Renal cortex interstitium (tissue), 11 donors: ENCODE data around the gene ICA1L. TPM values are rescaled to one million over a fixed set of nuclear protein-coding genes. Genes with fewer than 3 reads are reported as not detected.

Source experiments
- DNase-seq, 11 donors: peaks; one replicate each; pipeline ENCODE4 v3.0.0-alpha.2; 2013; ENCODE audit warnings: low read depth in 9 of 11, low spot score in 4 of 11; ENCODE audit errors: extremely low read depth in 1 of 11
- polyA plus RNA-seq, 3 donors: library from polyadenylated mRNA; unstranded; fragments of 120-200 nt; gene quantifications; one replicate each; pipeline ENCODE4 v1.2.1, GENCODE V29; 2013; ENCODE audit not compliant: insufficient read length in 3 of 3

Gene ICA1L
- polyA plus RNA-seq, 3 donors: 13.0 to 24.9 (median 18.2) TPM

GRCh38 chr2:202758604-202759003 is 113.0 kb downstream of the ICA1L start:
- no peak for DNase-seq

DNA sequence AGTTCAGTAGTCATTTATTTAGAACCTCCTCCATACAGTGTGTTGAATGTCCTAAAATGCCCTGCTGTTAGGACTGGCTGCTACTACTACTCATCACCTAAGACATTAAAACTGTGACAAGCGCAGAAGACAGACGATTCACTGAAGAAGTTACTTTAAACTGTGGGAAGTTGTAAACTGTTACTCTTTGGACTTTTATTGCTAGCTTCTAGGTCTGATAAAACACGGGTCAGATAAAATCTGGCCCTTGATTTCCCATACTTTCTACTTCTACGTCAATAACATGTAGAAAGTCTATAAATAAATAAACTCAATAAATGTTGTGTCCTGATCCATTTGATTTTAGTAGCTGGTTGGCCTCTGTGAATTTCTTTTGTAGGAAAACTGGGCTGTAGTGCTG is 113.4 kb downstream of the ICA1L start:
- no peak for DNase-seq

GRCh38 chr2:202757339-202757738 is 114.2 kb downstream of the ICA1L start:
- DNase-seq: no peak

DNA sequence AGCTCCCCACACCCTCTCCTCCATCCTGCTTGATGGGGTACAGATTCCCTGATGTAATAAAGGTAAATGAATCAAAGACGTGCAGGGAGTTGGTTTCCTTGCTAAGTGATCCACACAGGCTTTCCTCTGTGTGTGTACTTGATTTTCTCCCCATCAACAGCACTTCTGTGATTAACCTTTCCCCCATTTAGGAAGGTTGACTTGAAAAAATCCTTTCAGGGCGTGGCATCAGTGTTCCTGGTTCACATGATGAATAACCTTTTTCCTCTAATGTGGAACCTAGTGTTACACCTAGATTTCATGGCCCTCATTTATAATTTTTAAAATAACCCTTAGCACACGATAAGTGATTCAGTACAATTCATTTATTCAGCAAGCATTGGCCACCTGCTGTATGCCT is 115.0 kb downstream of the ICA1L start:
- no peak for DNase-seq

- no peak for DNase-seq
These were observed 116.6 kb downstream of the ICA1L start for GRCh38 chr2:202754936-202755335.

GRCh38 chr2:202752071-202752470 is 119.5 kb downstream of the ICA1L start:
- DNase-seq: no peak

GRCh38 chr2:202750763-202751427 is 120.7 kb downstream of the ICA1L start:
- no peak for DNase-seq

DNA sequence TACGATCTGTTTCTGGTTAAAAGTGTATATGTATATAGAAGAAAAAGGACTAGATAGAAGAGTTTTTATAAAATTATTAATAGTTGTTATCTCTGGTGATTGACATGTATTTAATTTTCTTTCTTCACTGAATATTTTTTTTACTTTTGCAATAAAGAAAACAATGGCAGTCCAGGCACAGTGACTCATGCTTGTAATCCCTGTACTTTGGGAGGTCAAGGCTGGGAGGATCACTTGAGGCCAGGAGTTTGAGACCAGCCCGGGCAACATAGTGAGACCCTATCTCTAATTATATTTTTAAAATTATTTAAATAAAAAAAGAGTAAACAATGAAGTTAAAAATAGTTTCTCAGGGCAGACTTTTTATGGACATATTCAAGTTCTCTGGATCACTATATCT is 122.1 kb downstream of the ICA1L start:
- DNase-seq: no peak

DNA sequence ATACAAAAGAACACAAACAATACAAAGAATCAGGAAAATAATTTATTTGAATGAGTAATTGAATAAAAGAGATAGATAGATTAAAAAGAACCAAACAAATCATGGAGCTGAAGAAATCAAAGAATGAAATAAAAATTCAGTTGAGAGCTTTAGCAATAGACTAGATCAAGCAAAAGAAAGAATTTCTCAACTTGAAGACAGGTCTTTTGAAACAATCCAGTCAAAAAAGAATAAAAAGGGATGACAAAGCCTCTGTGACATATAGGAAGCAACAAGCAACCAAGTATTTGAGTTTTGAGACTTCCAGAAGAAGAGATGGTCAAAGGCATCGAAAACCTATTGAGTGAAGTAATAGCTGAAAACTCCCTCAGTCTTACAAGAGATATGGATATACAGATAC is 128.0 kb downstream of the ICA1L start:
- DNase-seq: no peak

GRCh38 chr2:202736826-202737225 is 134.7 kb downstream of the ICA1L start:
- DNase-seq: no peak

DNA sequence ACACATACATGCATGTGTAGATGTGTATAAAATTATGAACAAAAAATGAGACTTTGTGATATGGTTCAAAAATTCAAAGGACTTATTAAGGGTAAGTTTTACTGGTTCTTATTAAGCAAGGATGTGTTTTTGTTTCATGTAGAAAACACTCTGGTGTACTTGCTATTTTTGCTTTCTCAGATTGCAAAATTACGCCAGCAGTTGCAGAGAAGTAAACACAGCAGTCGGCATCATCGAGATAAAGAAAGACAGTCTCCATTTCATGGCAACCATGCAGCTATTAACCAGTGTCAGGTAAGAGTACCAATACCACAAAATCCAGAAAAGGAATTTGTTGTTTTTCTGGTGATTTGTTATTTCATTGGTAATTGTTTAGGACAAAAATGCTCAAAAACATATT is 145.5 kb downstream of the ICA1L start:
- DNase-seq: no peak

DNA sequence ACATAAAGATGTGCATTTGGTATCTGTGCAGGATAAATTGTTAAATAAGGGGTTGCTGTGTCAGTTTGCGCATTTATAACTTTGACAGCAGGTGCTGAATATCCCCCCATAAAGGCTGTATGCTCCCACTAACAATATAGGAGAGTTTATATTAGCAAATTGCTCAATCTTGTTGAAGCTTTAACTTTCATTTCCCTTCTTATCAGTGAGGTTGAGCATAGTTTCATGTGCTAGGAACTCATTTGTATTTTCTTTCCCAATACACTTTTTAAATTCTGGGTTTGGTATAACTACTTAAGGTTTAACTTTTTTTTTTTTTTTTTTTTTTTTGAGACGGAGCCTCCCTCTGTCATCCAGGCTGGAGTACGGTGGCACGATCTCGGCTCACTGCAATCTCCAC is 147.8 kb downstream of the ICA1L start:
- no peak for DNase-seq

Other genes with a start within 250 kb of the ICA1L start
- 10 to 100 TPM; 27.9 to 36.4 (median 29.4) TPM for gene FAM117B, start 236.8 kb downstream of the ICA1L start, polyA plus RNA-seq
- gene WDR12, start 39.9 kb upstream of the ICA1L start, polyA plus RNA-seq: 100 to 1,000 TPM; 100 to 140 (median 111) TPM
- gene CARF, start 40.5 kb upstream of the ICA1L start, polyA plus RNA-seq: 10 to 100 TPM; 11.5 to 19.9 (median 15.8) TPM
- gene NBEAL1, start 143.1 kb upstream of the ICA1L start, polyA plus RNA-seq: 10 to 100 TPM; 12.0 to 18.2 (median 15.4) TPM